GM19452 (cell line): ENCODE results near the gene NFKBIB.
"Not testable (repeated sequence)": the region's sequence is repeated elsewhere in the genome, so short reads cannot be mapped to it uniquely, and the experiment has no call there.

Experiments used
- ATAC-seq: cut with Tn5 transposase; IDR thresholded peaks from one replicate; pipeline ENCODE4 v1.9.1; 2021; ENCODE audit not compliant: unreplicated experiment

The NFKBIB gene

DNA sequence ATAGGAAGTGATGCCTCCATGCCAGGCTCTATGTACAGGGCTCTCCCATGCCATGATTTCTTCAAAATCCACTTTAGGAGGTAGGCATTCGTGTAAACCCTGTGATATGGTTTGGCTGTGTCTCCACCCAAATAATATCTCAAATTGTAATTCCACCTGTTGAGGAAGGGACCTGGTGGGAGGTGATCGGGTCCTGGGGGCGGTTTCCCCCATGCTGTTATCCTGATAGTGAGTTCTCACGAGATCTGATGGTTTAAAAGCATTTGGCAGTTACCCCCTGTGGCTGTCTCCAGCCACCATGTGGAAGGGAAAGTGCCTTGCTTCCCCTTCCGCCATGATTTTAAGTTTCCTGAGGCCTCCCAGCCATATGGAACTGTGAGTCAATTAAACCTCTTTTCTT, 22.7 kb downstream of the NFKBIB start:
- ATAC-seq, result no peak

DNA sequence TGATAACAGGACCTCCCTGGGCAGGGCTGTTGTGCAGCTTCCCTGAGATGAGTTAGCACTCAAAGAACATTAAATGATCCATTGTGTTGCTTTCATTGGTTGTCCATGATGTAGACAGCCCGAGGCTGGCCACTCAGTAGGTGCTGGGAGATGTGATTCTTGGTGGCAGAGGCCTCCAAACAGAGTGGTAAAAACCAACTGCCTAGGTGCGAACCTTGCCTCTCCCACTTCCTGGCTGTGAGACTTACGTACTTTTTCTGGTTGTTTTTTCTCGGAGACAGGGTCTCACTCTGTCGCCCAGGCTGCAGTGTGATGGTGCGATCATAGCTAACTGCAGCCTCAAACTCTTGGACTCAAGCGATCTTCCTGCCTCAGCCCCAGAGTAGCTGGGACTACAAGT, 24.6 kb downstream of the NFKBIB start:
- ATAC-seq, result no peak

DNA sequence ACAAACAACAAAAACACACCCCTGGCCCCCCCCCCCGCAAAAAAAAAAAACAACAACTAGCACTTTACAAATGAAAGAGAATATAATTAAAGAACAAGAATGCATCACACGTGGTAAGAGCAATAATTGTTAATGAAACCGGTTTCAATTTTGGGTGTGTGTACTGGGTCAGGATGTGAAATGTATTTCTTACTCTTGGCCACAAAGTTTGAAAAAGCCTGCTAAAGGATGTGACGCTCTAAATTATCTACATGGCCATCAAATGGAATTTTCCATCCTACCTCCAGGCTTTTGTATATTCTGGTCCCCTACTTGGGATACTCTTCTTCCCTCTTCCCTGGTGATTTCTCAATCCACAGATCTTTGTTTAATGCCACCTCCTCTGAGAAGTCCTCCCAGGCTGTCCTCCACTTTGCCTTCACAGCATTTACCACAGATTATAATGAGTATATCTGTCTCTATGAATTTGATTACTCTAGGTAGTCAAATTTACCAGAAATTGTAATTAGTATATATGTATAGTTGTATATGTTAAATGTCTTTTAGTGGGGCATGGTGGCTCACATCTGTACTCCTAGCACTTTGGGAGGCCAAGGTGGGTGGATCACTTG, 28.7 kb downstream of the NFKBIB start:
- ATAC-seq, result no peak

DNA sequence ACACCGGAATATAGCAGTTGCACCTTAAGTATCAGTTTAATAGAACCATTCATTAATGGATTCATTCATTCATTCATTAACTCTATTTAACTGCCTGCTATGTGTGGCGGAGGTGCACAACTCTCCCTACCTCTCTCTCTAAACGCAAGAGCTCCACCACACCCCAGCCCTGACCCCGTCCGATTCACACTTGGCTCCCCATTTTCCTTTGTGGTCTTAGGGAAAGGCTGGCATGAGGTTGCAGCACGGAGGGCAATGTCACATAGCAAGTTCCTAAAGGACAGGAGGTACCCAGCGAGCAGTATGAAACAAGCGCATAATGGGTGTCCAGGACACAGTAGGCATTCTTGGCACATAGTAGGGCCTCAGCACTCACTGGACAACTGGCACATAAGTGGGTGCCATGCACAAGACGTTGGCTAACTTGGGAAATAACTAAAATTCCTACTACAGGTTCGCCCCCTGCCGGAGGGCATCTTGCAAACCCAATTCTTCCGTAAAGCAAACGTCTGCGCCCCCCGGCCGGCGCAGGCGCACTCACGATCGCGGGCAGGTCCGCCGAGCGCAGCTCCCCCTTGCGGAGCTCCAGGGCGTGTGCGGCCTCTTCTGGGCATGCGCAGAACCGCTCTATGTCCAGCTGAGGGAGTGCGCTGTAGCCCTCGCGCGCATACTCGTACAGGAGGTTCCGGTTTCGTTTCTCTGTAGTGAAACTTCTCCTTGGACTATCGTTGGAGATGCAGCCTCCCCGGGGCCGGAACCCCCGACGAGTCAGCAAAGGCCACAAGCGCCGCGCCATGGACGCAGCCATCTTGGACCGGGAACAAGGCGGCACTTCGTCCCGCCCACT, 30.4 kb downstream of the NFKBIB start, which contains the start of gene SARS2:
Gene SARS2, minus strand, starts transcription at position 835 of the 847 bp plus-strand sequence. Its CDS starts 27 bp downstream, at position 808.
- ATAC-seq, result peak; percentile 68

DNA sequence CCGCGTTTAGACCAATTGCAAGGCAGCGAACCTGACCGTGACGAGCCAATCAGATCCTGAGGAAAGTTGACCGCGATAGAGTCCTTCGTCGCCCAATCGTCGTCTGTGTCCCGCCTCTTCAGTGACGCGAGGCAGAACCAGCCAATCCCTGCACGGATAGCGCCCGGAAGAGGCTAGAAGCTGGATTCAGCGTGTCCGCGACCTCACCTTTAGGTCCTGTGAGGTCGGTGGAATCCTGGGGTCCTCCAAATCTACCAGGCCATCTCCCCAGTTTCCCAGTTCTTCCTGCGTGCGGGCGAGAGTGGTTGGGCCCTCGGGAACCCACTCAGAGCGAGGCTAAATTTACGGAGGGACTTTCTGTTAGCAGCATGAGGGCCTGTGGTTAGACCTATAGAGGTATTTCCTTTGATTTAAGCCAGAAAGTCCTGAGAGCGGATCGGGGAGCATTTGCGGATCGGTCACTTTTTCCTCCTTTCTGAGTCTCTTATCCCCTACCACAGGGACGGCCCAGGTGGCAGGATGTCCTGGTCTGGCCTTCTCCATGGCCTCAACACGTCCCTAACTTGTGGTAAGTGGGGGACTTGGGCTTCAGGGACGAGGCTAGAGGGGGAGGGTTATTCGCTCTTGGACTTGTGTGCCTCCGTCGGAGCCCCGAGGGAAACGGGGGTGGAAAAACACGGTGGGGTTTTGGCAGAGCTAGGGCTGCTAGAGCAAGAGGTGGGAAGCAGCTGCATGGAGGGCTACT, 31.2 kb downstream of the NFKBIB start, which contains the start of gene MRPS12:
Gene MRPS12, plus strand, starts transcription at position 169 of the 745 bp plus-strand sequence. Its CDS starts 351 bp downstream, at position 520.
- ATAC-seq, result peak; percentile 92

DNA sequence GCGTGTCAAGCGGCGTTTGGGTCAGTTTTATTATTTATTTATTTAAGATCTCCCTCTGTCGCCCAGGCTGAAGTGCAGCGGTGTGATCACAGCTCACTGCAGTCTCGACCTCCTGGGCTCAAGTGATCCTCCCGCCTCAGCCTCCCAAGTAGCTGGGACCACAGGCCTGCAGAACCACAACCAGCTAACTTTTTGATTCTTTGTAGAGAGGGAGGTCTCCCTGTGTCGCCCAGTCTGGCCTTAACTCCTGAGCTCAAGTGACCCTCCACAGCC, 31.7 kb downstream of the NFKBIB start:
- no peak for ATAC-seq

DNA sequence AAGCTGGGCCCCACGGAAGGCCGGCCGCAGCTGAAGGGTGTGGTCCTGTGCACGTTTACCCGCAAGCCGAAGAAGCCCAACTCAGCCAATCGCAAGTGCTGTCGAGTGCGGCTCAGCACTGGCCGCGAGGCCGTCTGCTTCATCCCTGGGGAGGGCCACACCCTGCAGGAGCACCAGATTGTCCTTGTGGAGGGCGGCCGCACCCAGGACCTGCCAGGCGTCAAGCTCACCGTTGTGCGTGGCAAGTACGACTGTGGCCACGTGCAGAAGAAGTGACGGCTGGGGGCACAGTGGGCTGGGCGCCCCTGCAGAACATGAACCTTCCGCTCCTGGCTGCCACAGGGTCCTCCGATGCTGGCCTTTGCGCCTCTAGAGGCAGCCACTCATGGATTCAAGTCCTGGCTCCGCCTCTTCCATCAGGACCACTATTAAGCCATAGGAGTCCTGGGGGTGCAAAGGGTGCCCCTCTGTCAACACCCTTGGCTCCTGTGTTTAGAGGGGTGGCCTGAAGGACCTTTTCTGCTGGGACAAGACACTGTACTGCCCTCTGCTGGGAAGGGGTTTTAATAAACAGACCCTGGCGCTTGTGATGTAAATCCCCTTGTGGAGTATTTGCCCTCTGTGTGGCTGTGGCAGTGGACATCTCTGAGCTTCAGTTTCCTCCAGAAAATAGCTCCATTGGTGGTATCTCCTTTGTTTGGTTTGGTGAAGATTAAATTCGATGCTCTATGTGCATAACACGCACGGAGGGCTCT, 32.8 kb downstream of the NFKBIB start:
- ATAC-seq, result no peak

DNA sequence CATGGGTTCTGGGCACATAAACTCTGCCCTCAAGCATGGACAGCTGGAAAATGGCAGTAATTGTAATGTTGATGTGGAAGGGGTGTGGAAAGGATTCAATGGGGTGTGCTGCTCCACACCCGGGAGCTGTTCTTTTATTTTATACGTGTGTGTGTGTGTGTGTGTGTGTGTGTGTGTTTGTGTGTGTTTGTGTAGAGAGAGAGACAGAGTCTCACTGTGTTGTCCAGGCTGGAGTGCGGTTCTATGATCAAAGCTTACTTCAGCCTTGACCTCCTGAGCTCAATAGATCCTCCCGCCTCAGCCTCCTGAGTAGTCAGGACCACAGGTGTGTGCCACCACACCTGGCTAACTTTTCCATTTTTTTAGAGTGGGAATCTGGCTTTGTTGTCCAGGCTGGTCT, 33.8 kb downstream of the NFKBIB start:
- no peak for ATAC-seq

DNA sequence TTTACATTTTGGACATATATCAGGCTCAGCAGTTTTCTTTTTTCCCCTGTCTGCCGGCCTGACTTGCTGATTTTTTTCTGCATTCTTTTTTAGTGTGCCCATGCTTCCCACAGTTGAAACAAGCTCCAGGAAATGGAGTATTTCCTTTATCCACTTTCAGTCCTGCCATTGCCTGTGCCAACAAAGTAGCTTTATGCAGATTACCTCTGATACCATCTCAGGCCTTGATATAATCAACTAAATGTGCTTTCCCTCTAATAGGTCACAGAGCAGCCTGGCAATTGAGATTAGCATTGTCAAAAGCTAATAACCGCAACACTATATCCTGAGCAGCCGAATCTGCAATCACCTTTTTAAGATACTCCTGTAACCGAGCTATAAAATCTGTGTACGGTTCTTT, 40.2 kb downstream of the NFKBIB start:
- no peak for ATAC-seq

DNA sequence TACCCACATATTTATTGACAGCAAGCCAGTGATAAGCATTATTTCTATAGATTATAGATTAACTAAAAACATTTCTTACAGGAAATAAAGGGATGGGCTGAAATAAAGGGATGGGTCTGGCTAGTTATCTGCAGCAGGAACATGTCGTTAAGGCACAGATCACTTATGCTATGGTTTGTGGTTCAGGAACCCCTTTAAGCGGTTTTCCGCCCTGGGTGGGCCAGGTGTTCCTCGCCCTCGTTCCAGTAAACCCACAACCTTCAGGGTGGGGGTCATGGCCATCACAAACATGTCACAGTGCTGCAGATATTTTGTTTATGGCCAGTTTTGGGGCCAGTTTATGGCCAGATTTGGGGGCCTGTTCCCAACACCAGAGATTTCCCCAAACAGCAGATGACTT, 41.7 kb downstream of the NFKBIB start:
- ATAC-seq, result not testable (repeated sequence)

DNA sequence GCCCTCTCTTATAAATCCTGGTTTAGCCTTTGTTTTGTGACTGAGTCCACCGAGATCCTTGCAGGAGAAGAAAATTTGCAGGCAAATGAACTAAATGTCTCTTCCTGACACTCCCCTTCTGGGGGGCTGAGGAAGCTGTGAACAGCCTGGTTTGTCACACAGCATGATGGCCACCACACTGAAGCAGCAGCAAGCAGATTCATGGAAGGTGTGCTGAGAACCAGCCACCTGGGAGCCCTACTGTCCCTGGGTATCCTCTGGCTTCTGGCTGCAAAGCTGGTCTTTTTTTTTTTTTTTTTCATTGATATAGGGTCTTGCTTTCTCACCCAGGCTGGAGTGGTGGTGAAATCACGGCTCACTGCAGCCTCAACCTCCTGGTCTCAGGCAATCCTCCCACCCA, 42.2 kb downstream of the NFKBIB start:
- no peak for ATAC-seq

DNA sequence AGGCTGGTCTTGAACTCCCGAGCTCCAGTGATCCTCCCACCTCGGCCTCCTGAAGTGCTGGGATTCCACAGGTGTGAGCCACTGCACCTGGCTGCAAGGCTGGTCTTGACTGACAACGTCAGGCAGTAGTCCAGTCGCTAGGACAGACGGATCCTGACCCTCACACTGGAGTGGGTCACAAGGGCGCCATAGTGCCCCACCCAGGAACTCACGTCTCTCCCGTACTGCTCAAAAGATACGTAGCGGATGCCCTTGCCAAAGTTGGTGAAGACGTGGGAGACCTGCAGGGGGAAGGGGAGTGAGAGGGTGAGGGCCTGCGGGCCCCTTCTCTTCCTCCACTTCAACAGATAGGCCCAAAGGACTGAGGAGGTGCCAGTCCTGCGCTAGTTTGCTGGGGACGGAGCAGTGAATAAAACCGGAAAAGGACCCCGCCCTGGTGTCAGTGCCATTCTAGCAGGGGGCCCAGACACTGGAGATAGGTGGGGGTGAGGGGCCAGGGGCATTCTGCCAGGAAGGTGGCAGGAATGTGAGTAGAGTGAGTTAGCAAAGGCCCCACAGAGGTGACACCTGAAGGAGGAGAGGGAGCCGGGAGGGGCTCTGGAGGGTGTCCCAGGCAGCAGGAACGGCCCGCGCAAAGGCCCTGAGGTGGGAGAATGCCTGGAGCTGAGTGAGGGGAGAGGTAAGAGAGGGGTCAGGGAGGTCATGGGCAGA, 42.9 kb downstream of the NFKBIB start:
- ATAC-seq, result no peak

DNA sequence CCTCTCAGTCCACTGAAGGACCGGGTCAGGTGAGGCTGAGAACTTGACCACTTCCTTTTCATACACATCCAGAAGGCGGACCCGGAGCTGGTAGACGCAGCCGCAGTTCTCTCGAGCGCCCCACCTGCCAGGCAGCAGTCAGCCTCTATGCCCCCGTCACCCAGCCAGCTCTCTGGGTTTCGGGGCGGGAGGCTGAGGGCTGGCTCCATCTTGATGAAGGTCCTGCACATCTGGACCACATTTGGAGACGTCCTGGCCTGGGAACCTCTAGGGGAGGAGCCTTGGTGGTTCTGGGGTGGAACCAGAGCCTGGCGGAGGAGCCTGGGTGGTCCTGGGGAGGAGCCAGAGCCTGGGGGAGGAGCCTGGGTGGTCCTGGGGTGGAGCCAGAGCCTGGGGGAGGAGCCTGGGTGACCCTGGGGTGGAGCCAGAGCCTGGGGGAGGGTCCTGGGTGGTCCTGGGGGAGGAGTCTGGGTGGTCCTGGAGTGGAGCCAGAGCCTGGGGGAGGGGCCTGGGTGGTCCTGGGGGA, 45.3 kb downstream of the NFKBIB start:
- ATAC-seq, result no peak

DNA sequence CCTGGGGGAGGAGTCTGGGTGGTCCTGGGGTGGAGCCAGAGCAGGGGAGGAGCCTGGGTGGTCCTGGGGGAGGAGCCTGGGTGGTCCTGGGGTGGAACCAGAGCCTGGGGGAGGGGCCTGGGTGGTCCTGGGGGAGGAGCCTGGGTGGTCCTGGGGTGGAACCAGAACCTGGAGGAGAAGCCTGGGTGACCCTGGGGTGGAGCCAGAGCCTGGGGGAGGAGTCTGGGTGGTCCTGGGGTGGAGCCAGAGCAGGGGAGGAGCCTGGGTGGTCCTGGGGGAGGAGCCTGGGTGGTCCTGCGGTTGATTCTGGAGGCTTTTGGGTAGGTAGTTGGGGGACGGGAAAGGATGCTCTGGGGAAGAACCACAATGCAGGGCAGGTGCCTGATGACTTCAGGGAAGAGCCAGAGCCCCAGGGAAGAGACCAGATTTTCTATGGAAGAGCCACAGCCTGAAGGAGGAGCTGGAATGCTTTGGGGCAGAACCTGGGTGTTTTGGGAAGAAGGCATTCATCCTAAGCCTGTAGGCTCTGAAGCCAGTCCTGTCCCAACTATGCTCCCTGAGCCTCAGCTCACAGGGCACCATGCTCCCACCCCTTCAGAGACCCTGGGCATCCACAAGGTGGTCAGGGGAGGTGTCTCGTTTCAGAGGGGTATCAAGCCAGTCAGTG, 45.9 kb downstream of the NFKBIB start:
- no peak for ATAC-seq

DNA sequence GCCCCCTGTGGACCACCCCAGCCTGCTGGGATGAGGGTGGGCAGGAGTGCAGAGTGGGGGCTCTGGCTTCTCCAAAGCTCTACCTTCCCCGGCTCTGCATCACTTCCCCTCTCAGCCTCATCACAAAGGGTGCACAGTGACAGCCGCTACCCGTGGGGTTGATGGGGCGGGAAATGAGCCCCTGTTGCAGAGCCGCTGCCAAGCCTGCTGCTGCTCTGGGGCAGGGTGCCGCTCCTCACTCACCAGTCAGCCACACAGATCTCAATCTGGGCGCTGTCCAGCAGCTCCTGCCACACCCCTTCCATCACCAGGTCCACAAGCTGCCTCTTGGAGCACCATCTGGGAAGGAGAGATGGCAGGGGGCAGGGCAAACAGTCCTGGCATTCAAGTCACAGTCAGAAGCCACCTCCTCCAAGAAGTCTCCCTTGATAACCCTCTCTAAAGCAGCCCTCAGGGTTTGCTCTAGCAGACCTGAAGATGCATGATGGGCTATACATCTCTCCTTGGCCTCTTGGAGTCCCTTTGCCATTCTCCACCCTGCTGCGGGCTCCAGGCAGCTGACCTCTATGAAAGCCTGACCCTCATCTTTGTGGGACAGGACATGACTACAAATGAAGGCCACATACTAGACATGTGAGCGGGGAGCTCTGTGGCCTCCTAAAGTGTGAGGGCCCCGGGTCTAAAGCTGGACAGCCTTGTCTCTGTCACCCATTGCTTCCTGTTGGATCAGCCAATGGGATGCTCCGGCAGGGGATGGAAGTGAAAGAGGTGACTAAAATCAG, 46.7 kb downstream of the NFKBIB start:
- ATAC-seq, result no peak

DNA sequence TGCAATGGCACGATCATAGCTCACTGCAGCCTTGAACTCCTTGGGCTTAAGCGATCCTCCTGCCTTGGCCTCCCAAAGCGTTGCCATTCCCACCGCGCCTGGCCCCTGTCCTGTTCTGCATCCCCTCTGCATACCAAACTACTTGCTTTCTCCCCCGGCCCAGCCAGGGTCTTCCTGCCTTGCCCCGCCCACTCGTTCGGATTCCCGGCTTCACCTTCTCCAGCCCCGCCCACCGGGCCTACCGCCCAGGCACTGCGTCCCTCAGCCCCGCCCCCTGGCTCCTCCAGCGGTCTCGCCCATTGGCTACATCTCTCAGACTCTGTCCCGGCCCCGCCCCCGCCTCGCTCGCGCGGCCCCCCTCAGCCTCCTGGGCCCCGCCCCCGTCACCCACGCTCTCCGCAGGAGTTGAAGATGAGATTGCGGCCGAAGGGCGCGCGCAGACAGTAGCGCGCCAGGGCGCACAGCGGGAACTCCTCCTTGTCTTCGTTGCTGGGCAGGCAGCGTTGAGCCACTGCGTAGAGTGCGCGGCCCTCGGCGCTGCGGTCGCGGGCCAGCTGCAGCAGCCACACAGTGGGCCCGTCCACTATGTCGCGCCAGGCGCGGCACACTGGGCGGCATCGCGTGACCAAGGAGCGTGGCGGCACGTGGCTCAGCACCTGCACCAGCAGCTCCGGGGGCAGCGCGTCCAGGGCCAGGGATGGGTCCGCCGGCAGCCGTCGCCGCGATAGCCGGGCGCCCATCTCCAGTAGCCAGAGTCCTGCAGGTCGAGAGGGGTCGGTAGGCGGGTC, 50.0 kb downstream of the NFKBIB start:
- ATAC-seq, result no peak

DNA sequence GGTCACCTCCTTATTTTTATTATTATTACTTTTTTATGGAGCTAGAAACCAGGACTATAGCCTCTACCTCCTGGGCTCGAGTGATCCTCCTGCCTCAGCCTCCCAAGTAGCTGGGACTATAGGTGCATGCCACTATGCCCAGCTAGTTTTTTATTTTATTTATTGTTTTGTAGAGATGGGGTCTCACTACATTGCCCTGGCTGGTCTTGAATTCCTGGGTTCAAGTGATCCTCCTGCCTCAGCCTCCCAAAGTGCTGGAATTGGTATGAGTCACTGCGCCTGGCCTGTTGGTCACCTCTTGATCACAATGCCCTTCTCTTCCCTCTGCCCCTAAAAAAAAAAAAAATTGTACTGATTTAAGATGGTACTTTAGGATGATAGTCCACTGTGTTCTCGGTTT, 51.4 kb downstream of the NFKBIB start:
- ATAC-seq, result no peak
